ENCODE data around the gene NPW. TPM values are rescaled to one million over a fixed set of nuclear protein-coding genes. Genes with fewer than 3 reads are reported as not detected.
A peak's percentile ranks its signal among the peaks of the same experiment; 100 is the strongest.

NPW gene
- total and polyA plus RNA-seq, 7 experiments from 2014 or later: 0.53 to 1.7 TPM; not detected in 5

DNA sequence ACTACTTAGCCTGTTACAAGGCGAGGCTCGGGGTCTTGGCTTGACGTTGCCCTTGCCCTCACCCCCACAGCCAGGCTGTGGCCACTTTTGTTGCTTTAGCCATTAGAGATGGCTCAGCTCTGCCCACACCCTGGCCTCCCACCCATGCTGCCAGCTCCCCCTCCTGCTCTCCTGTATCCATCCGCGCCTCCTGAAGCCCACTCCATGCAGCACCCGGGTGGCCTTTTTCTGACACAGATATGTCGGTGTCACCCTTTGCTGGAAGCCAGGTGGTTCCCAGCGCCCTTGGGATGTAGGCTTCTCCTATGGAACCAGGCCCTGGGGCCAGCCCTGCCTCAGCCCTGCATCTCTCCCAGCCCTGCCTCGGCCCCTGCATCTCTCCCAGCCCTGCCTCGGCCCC is 37.9 kb downstream of the NPW start:
- peak overlapping the region in 1 of 9 donors; percentile 71 for H3K27ac Mint-ChIP-seq
- CTCF ChIA-PET: no interaction called here

DNA sequence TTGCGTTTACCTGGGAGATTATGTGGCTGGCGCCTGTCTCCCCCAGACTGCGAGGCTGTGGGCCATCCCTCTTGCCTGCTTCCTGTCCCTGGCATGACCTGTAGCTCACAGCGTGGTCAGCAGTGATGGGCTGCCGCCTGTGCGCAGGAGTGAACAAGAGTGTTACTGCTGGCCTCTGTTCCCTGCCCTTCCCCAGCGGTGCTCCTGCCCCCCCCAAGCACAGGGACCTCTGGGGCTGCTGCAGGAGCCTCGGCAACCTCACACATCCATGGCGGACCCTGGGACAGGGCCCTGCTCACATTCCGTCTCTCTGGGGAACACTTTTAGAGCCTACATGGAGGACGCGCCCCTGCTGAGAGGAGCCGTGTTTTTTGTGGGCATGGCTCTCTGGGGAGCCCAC is 38.8 kb downstream of the NPW start:
- Histone ChIP-seq H3K4me1 (ENCODE audit: control insufficient read depth in 2 of 2, insufficient read depth in 2 of 2, low read length in 2 of 2) (no peaks in the 10 kb centered on the region), H3K27ac (ENCODE audit: low read depth, low read length) (no peak overlapping the region), H3K36me3 (ENCODE audit: control insufficient read depth in 2 of 3, insufficient read depth in 3 of 3, low read length in 3 of 3) (peaks cover 0 to 85% (median 3%) of the 10 kb centered on the region in 3 experiments), H3K4me3 (ENCODE audit: low read length) (no peak overlapping the region), H3K27me3 (ENCODE audit: control insufficient read depth in 2 of 2, insufficient read depth in 2 of 2, low read length in 2 of 2) (no peaks in the 10 kb centered on the region), H3K9me3 (ENCODE audit: control insufficient read depth in 2 of 3, low read length in 3 of 3) (no peaks in the 10 kb centered on the region)
- intact Hi-C loops (cut with micrococcal nuclease): no loop called here
- Mint-ChIP-seq H3K36me3 (peaks cover 0 to 7% (median 0%) of the 10 kb centered on the region in 5 donors), H3K9me3 (no peaks in the 10 kb centered on the region), H3K4me1 (no peaks in the 10 kb centered on the region), H3K27me3 (no peaks in the 10 kb centered on the region), H3K27ac (peak overlapping the region in 1 of 9 donors; percentile 67), H3K4me3 (no peak overlapping the region)
- DNase-seq: no peak
- ChIA-PET POLR2A (no interaction called here), CTCF (no interaction called here)
- no peak for ATAC-seq

More for the DNA sequence above, 37.9 kb downstream of the NPW start:
- POLR2A ChIA-PET: no interaction called here
- no peaks in the 10 kb centered on the region for H3K4me1 ChIP-seq (ENCODE audit: control insufficient read depth in 2 of 2, insufficient read depth in 2 of 2, low read length in 2 of 2)
- H3K4me1 Mint-ChIP-seq: peaks cover 0 to 5% (median 0%) of the 10 kb centered on the region in 7 donors
- H3K4me3 Mint-ChIP-seq: no peak overlapping the region
- H3K36me3 ChIP-seq (ENCODE audit: control insufficient read depth in 2 of 3, insufficient read depth in 3 of 3, low read length in 3 of 3): peaks cover 0 to 85% (median 3%) of the 10 kb centered on the region in 3 experiments
- intact Hi-C loops (cut with micrococcal nuclease): no loop called here
- DNase-seq (no peak), ATAC-seq (no peak)
- H3K27ac ChIP-seq (ENCODE audit: low read depth, low read length): no peak overlapping the region
- H3K27me3 ChIP-seq (ENCODE audit: control insufficient read depth in 2 of 2, insufficient read depth in 2 of 2, low read length in 2 of 2): no peaks in the 10 kb centered on the region
- H3K9me3 ChIP-seq (ENCODE audit: control insufficient read depth in 2 of 3, low read length in 3 of 3): no peaks in the 10 kb centered on the region
- H3K36me3 Mint-ChIP-seq: peaks cover 0 to 10% (median 0%) of the 10 kb centered on the region in 5 donors
- H3K4me3 ChIP-seq (ENCODE audit: low read length): no peak overlapping the region
- H3K27me3 Mint-ChIP-seq: no peaks in the 10 kb centered on the region
- no peaks in the 10 kb centered on the region for H3K9me3 Mint-ChIP-seq

DNA sequence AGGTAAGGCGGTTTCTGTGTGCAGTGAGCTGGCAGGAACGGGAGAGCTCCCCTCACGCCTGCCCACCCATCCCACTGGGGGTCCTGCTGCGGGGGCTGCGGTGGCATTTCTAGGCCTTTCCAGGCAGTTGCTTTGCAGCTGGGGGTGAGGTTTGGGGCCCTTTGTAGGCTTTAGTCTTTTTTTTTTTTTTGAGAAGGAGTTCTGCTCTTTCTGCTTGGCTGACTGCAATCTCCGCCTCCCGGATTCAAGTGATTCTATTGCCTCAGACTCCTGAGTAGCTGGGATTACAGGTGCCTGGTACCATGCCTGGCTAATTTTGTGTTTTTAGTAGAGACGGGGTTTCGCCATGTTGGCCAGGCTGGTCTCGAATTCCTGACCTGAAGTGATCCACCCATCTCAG is 39.3 kb downstream of the NPW start:
- no peaks in the 10 kb centered on the region for H3K27me3 ChIP-seq (ENCODE audit: control insufficient read depth in 2 of 2, insufficient read depth in 2 of 2, low read length in 2 of 2)
- no peak for DNase-seq
- H3K27ac ChIP-seq (ENCODE audit: low read depth, low read length): no peak overlapping the region
- Mint-ChIP-seq H3K36me3 (peaks cover 0 to 12% (median 0%) of the 10 kb centered on the region in 5 donors), H3K27ac (no peak overlapping the region), H3K27me3 (no peaks in the 10 kb centered on the region), H3K4me3 (no peak overlapping the region), H3K9me3 (no peaks in the 10 kb centered on the region), H3K4me1 (no peaks in the 10 kb centered on the region)
- no peaks in the 10 kb centered on the region for H3K9me3 ChIP-seq (ENCODE audit: control insufficient read depth in 2 of 3, low read length in 3 of 3)
- no peaks in the 10 kb centered on the region for H3K4me1 ChIP-seq (ENCODE audit: control insufficient read depth in 2 of 2, insufficient read depth in 2 of 2, low read length in 2 of 2)
- no peak for ATAC-seq
- POLR2A ChIA-PET: no interaction called here
- peaks cover 0 to 85% (median 3%) of the 10 kb centered on the region in 3 experiments for H3K36me3 ChIP-seq (ENCODE audit: control insufficient read depth in 2 of 3, insufficient read depth in 3 of 3, low read length in 3 of 3)
- CTCF ChIA-PET: no interaction called here
- H3K4me3 ChIP-seq (ENCODE audit: low read length): no peak overlapping the region
- intact Hi-C loops (cut with micrococcal nuclease): no loop called here

DNA sequence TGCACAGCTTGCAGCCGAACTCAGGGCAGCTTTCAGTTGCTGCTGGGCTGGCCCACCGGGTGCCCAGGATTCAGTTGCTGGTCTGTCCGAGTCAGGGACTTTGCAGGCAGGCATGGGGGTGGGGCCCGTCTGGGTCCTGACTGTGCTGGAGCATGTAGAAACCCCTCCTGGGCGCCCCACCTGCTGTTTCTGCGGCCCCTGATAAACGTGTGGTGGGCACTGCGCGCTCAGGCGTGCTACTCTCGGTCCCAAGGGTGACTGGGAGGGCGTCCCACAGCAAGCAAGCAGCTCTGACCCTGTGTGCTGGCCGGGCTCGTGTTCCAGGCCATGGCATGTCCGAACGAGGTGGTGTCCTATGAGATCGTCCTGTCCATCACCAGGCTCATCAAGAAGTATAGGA is 40.8 kb downstream of the NPW start:
- H3K27ac Mint-ChIP-seq: no peak overlapping the region
- H3K36me3 Mint-ChIP-seq: peaks cover 0 to 10% (median 0%) of the 10 kb centered on the region in 5 donors
- CTCF ChIA-PET: no interaction called here
- intact Hi-C loops (cut with micrococcal nuclease): no loop called here
- Histone ChIP-seq H3K4me1 (ENCODE audit: control insufficient read depth in 2 of 2, insufficient read depth in 2 of 2, low read length in 2 of 2) (no peaks in the 10 kb centered on the region), H3K4me3 (ENCODE audit: low read length) (no peak overlapping the region), H3K9me3 (ENCODE audit: control insufficient read depth in 2 of 3, low read length in 3 of 3) (no peaks in the 10 kb centered on the region), H3K27ac (ENCODE audit: low read depth, low read length) (no peak overlapping the region), H3K36me3 (ENCODE audit: control insufficient read depth in 2 of 3, insufficient read depth in 3 of 3, low read length in 3 of 3) (peaks cover 0 to 80% (median 0%) of the 10 kb centered on the region in 3 experiments), H3K27me3 (ENCODE audit: control insufficient read depth in 2 of 2, insufficient read depth in 2 of 2, low read length in 2 of 2) (no peaks in the 10 kb centered on the region)
- DNase-seq: no peak
- H3K4me3 Mint-ChIP-seq: no peak overlapping the region
- H3K4me1 Mint-ChIP-seq: no peaks in the 10 kb centered on the region
- POLR2A ChIA-PET: interaction anchor here (0.6 kb wide), 1 partner anchor 14 kb away, joined by 3 read pairs; no protein-coding TSS in a partner anchor
- no peaks in the 10 kb centered on the region for H3K27me3 Mint-ChIP-seq
- ATAC-seq: no peak
- H3K9me3 Mint-ChIP-seq: no peaks in the 10 kb centered on the region

- ChIA-PET POLR2A (no interaction called here), CTCF (no interaction called here)
- Mint-ChIP-seq H3K27me3 (no peaks in the 10 kb centered on the region), H3K9me3 (no peaks in the 10 kb centered on the region), H3K4me1 (no peaks in the 10 kb centered on the region), H3K36me3 (peaks cover 0 to 14% (median 3%) of the 10 kb centered on the region in 5 donors), H3K4me3 (no peak overlapping the region), H3K27ac (no peak overlapping the region)
- Histone ChIP-seq H3K27me3 (ENCODE audit: control insufficient read depth in 2 of 2, insufficient read depth in 2 of 2, low read length in 2 of 2) (no peaks in the 10 kb centered on the region), H3K27ac (ENCODE audit: low read depth, low read length) (no peak overlapping the region), H3K4me1 (ENCODE audit: control insufficient read depth in 2 of 2, insufficient read depth in 2 of 2, low read length in 2 of 2) (no peaks in the 10 kb centered on the region), H3K4me3 (ENCODE audit: low read length) (no peak overlapping the region), H3K36me3 (ENCODE audit: control insufficient read depth in 2 of 3, insufficient read depth in 3 of 3, low read length in 3 of 3) (peaks cover 0 to 83% (median 0%) of the 10 kb centered on the region in 3 experiments), H3K9me3 (ENCODE audit: control insufficient read depth in 2 of 3, low read length in 3 of 3) (no peaks in the 10 kb centered on the region)
- intact Hi-C loops (cut with micrococcal nuclease): no loop called here
- DNase-seq (no peak), ATAC-seq (no peak)
Measured at GRCh38 chr16:2061023-2061422, 41.4 kb downstream of the NPW start.

- Histone ChIP-seq H3K9me3 (ENCODE audit: control insufficient read depth in 2 of 3, low read length in 3 of 3) (no peaks in the 10 kb centered on the region), H3K4me3 (ENCODE audit: low read length) (no peak overlapping the region), H3K27ac (ENCODE audit: low read depth, low read length) (no peak overlapping the region), H3K36me3 (ENCODE audit: control insufficient read depth in 2 of 3, insufficient read depth in 3 of 3, low read length in 3 of 3) (peaks cover 0 to 84% (median 0%) of the 10 kb centered on the region in 3 experiments), H3K27me3 (ENCODE audit: control insufficient read depth in 2 of 2, insufficient read depth in 2 of 2, low read length in 2 of 2) (no peaks in the 10 kb centered on the region), H3K4me1 (ENCODE audit: control insufficient read depth in 2 of 2, insufficient read depth in 2 of 2, low read length in 2 of 2) (no peaks in the 10 kb centered on the region)
- Mint-ChIP-seq H3K27me3 (no peaks in the 10 kb centered on the region), H3K27ac (no peak overlapping the region), H3K9me3 (no peaks in the 10 kb centered on the region), H3K4me3 (no peak overlapping the region), H3K36me3 (peaks cover 0 to 18% (median 6%) of the 10 kb centered on the region in 5 donors), H3K4me1 (no peaks in the 10 kb centered on the region)
- ATAC-seq: no peak
- intact Hi-C loops (cut with micrococcal nuclease): no loop called here
- POLR2A ChIA-PET: no interaction called here
- no peak for DNase-seq
- CTCF ChIA-PET: no interaction called here
Measured at GRCh38 chr16:2061526-2061925, 41.9 kb downstream of the NPW start.

DNA sequence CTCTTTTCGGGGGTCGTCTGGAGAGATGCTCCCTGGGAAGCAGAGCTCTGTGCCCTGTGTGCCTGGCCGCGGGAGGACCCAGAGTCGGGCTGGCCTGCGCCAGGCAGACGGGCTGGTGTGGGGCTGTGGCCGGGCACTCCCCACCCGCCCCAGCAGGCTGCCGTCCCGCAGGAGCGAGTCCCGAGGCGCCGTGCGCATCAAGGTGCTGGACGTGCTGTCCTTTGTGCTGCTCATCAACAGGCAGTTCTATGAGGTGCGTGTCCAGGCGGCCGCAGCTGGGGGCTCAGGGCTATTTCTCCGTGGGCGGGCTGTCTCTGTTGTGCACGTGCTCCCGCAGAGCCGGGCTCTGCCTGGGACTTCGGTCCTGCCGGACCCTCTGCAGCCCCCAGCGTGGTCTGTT is 43.2 kb downstream of the NPW start:
- intact Hi-C loops (cut with micrococcal nuclease): no loop called here
- Histone ChIP-seq H3K27me3 (ENCODE audit: control insufficient read depth in 2 of 2, insufficient read depth in 2 of 2, low read length in 2 of 2) (no peaks in the 10 kb centered on the region), H3K27ac (ENCODE audit: low read depth, low read length) (no peak overlapping the region), H3K4me1 (ENCODE audit: control insufficient read depth in 2 of 2, insufficient read depth in 2 of 2, low read length in 2 of 2) (no peaks in the 10 kb centered on the region), H3K9me3 (ENCODE audit: control insufficient read depth in 2 of 3, low read length in 3 of 3) (no peaks in the 10 kb centered on the region), H3K4me3 (ENCODE audit: low read length) (no peak overlapping the region), H3K36me3 (ENCODE audit: control insufficient read depth in 2 of 3, insufficient read depth in 3 of 3, low read length in 3 of 3) (peaks cover 0 to 74% (median 0%) of the 10 kb centered on the region in 3 experiments)
- CTCF ChIA-PET: no interaction called here
- H3K4me1 Mint-ChIP-seq: no peaks in the 10 kb centered on the region
- H3K9me3 Mint-ChIP-seq: no peaks in the 10 kb centered on the region
- DNase-seq: no peak
- no peaks in the 10 kb centered on the region for H3K27me3 Mint-ChIP-seq
- POLR2A ChIA-PET: no interaction called here
- peaks cover 0 to 21% (median 6%) of the 10 kb centered on the region in 5 donors for H3K36me3 Mint-ChIP-seq
- H3K27ac Mint-ChIP-seq: no peak overlapping the region
- no peak for ATAC-seq
- H3K4me3 Mint-ChIP-seq: no peak overlapping the region
